G401.6 (cell line): ENCODE measurements around the gene BCOR.

Experiments used
- FAIRE-seq: peaks from 2 replicates; lab custom pipeline; 2012; peaks lifted over from hg19 to GRCh38; lab: Jason Lieb, UNC

The BCOR gene

DNA sequence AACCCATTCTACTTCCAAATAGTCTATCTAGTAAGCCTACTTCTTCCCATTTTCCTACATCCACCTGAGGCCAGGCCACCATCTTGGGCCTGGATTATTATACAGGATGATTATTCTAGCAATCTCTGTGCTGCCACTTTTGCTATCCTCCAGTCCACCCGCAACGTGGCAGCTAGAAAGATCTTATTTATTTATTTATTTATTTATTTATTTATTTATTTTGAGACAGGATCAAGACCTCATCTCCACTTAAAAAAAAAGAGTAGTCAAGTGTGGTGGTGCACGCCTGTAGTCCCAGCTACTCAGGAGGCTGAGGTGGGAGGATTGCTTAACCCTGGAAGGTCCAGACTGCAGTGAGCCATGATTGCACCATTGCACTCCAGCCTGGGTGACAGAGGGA, 15.2 kb upstream of the BCOR start:
- FAIRE-seq = no peak

GRCh38 chrX:40111868-40112267, 14.1 kb upstream of the BCOR start:
- FAIRE-seq = no peak

- no peak for FAIRE-seq
Observed at GRCh38 chrX:40109288-40110008, 11.7 kb upstream of the BCOR start.

DNA sequence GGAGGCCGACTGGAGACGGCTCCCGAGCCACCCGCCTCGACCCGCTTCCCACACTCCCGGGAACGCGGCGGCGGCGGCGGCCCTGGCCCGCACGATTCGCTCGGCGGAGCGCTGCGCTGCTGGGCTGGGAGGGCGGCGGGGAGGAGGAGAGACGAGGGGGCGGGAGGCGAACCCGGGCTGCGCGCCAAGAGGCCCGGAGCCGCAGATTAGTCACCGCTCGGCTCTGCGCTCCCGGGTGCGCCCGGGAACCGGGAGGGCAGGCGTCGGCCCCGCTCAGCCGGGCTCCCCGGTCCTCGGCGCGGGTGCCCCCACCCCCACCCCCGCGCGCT, 11.2 kb upstream of the BCOR start:
- no peak for FAIRE-seq

DNA sequence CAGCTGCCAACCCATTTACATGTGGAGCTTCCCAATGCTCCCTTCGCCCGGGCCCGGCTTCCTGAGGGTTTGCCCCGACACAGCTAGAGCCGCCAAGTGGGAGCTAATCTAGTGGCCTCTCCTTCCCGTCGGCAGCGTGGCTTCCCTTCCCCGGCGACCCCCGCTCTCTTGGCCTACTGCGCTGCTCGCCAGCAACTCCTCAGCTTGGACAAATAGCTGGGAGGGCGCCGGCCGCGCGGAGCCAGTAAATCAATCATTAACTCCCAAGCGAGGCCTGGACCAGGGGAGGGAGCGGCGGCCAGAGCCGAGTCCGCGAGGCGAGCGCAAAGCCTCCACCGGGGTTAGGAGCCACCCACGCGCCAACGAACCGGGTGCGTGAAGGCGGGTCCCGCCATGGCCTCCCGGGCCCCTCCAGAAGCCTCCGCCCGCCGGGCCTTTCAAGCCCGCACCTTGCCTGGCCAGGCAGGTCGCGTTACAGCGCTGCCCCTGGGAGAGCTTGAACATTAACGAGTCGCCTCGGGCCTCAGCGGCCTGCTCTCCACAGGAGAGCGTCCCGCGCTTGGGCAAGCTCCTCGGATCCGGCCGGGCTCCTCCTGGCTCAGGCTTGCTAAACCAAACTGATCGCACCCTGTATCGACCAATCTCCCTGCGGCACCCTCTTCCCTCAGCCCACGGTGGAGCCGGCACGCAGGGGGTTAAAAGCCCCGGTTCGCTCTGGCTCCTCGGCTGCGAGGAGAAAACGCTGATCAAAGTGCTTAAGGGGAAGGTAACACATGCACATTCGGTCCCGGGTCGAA, 10.6 kb upstream of the BCOR start:
- no peak for FAIRE-seq

GRCh38 chrX:40107291-40108161, 9.8 kb upstream of the BCOR start:
- no peak for FAIRE-seq

- no peak for FAIRE-seq
Observed at GRCh38 chrX:40106676-40107290, 9.0 kb upstream of the BCOR start.

GRCh38 chrX:40105835-40106675, 8.3 kb upstream of the BCOR start:
- no peak for FAIRE-seq

GRCh38 chrX:40104985-40105834, 7.5 kb upstream of the BCOR start:
- no peak for FAIRE-seq

- no peak for FAIRE-seq
Observed at GRCh38 chrX:40104630-40104984, 6.8 kb upstream of the BCOR start.

DNA sequence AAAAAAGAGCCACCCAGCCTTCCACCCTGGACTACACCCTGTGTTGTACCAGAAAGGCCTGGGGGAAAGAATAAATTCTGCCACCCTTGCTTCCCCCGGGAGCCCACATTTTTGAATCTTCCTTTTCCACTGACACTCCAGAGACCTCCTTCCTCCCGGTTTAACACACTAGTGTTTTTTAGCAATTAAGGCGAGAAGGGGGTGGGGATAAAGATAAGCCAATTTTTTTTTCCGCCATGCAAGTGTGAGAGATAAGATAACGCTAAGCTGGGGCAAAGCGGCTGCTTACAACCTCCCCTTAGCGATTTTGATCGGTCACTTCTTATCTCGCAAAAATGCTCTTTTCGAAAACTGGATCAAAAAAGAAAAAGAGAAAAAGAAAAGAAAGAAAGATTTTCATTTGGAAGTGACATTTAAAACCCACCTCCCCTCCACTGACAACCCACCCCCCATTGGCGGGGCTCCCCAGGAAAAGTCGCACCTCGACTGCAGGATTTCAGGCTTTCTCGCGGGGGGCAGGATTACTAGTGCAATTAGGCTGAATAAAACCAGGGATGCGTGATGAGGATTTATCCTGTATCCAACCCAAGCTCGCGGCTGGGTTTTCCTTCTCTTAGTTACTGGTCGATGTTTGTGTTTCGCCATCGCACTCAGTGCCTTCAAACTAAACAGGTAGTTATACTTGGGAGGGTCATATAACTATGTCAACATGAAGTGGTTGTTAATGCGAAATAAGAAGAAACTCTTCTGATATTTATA, 6.0 kb upstream of the BCOR start:
- no peak for FAIRE-seq

DNA sequence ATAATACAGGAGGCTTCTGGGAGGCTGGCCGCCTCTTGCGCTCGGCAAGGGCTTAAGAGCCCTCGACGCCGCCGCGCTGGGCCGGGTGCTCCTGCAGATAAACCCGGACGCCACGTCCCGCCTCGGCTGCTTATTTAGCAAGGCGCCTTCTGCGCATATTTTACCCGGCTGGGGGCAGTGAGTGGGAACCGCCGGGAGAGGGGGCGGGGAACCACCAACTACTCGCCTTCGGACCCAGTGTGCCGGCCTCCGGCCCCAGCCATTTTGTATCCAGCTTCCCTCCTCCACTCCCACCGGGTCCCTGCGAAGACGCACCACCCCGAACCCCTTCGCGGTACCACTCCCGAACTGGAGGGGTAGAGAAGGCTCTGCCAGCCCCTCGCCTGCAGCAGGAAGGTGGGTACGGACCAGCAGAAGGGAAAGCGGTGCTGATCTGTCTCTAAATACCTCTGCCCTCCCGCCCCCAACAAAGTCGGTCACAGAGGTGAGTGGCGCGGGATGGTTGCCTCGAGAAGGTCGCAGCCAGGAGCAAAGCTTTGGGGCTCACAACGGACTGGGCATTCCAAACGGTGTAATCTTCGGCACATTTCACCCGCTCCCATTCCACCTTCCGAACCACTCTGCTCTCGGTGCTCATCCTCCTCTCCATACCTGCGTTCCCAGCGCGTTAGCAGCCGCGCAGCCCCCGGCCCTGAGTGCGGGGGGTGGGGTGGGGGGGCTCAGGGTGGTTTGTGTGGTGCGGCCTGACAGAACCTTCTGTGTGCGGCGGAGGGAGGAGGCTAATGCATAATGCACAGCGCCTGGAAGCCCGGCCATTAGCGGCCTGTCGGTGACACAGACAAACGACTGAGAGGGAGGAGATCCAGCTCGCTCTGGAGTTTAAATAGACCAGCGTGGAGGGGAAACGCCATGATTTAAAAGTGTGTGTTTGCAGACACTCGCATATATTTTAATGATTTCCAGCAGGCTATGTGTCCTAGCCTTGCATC, 4.9 kb upstream of the BCOR start:
- FAIRE-seq = no peak

- FAIRE-seq = no peak
Observed at GRCh38 chrX:40101430-40101802, 3.7 kb upstream of the BCOR start.

DNA sequence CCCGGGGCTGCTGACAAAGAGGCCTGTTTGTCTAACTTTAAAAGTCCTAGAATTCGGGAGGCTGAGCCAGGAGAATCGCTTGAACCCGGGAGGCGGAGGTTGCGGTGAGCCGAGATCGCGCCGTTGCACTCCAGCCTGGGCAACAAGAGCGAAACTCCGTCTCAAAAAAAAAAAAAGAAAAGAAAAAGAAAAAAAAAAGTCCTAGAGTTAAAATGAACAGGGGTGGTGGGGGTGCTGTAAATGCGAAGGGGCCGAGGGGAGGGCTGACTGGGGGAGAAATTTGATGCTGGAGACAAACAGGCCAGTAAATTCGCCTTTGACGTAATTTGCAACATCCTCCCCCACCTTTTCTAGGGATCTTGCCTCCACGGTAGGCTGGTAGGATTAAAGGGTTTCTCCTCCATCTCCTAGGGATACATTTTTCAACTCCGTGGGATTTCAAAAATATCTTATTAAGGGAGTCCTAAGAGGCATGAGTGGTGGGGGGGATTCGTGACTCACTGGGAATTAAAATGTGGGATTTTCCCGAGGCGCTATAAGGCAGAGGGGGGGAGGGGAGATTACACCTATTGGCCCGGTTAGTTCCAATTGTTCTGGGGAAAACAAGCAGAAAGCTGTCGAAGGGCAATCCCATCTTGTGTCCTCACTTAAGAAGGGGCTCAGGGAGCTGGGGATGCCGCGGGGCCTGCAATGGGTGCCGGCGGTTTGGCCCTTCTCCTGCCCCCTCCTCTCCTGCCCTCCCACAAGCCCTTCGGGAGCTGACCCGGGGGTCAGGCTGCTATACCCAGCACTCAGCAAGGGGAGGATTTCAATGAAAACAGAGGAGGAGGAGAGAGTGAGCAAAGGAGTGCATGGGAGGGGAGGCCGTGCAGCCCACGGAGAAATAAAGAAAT, 3.0 kb upstream of the BCOR start:
- FAIRE-seq = peak; percentile 90

GRCh38 chrX:40100141-40100536, 2.4 kb upstream of the BCOR start:
- FAIRE-seq = no peak

GRCh38 chrX:40099055-40099958, 1.5 kb upstream of the BCOR start:
- FAIRE-seq = no peak
